Measurements from ENCODE around the gene TSC22D4. TPM values are rescaled to one million over a fixed set of nuclear protein-coding genes. Genes with fewer than 3 reads are reported as not detected.
"Not testable (repeated sequence)": the region's sequence is repeated elsewhere in the genome, so short reads cannot be mapped to it uniquely, and the experiment has no call there.

The TSC22D4 gene
- total RNA-seq (2014; rRNA removed; shearing (Covaris generic)) (22.6 and 24.9 TPM in 2 replicates), polyA plus RNA-seq (2016; fragmentation: Nextera tagmentation; extraction: Ambion mirVana) (14.6 and 16.4 TPM in 2 replicates)
- long read RNA-seq, partial matches to known transcripts, result 0 of 3 reads
- long read RNA-seq, other reads (novel, unspliced or antisense), result 1 of 3 reads

- Histone ChIP-seq H3K4me1 (ENCODE audit: insufficient read depth) (peaks cover 20% of the 10 kb centered on the region), H3K4me3 (peak within 1 kb of the TSS; percentile 90), H3K9me2 (ENCODE audit: insufficient read depth) (no peaks in the 10 kb centered on the region), H3K4me2 (peak within 1 kb of the TSS; percentile 93), H3K36me3 (ENCODE audit: insufficient read depth) (no peaks in the 10 kb centered on the region), H3F3A (replicated peaks; ENCODE audit: low read depth) (peaks cover 2% of the 10 kb centered on the region; the same call in 1 of the 2 replicates), H2AFZ (peak within 1 kb of the TSS; percentile 76), H3K27ac (ENCODE audit: low read depth) (no peak within 1 kb of the TSS), H3K27me3 (ENCODE audit: insufficient read depth) (no peaks in the 10 kb centered on the region), H3K79me2 (replicated peaks; ENCODE audit: insufficient read depth) (no peaks in the 10 kb centered on the region; the same call in 1 of the 2 replicates), H4K20me1 (replicated peaks; ENCODE audit: insufficient read depth) (no peaks in the 10 kb centered on the region; the same call in 1 of the 2 replicates)
- ATAC-seq (peak; percentile 67), DNase-seq (ENCODE audit: low spot score) (peak; percentile 93)
- Mint-ChIP-seq H3K9me3 (no peaks in the 10 kb centered on the region; the same call in 1 of the 3 replicates), H3K4me1 (peaks cover 28% of the 10 kb centered on the region), H3K27me3 (ENCODE audit: insufficient read depth, low read depth, poor library complexity) (peaks cover 13% of the 10 kb centered on the region), H3K36me3 (ENCODE audit: low read depth) (no peaks in the 10 kb centered on the region; the same call in 2 of the 3 replicates), H3K27ac (peak within 1 kb of the TSS; percentile 92), H3K4me3 (peak within 1 kb of the TSS; percentile 94)
- TF ChIP-seq ETS1 (IDR thresholded peaks at IDR 0.05) (0 out of 2 replicates have a peak, but pooled peaks have one; percentile 5), POLR2AphosphoS5 (IDR thresholded peaks at IDR 0.05; ENCODE audit: low read depth) (peak; percentile 64), EZH2 (IDR thresholded peaks at IDR 0.05; ENCODE audit: low read depth, unreplicated experiment) (no peak), ZNF114 (CRISPR knock-in tag; IDR thresholded peaks at IDR 0.05) (no peak), CREB1 (CRISPR knock-in tag; IDR thresholded peaks at IDR 0.05; ENCODE audit: low read depth) (0 out of 2 replicates have a peak, but pooled peaks have one; percentile 12), NANOG (IDR thresholded peaks at IDR 0.05; ENCODE audit: borderline replicate concordance) (no peak)
These were observed at the start of gene TSC22D4 for GRCh38 chr7:100478958-100479660. Gene TSC22D4 (minus strand): TSS chr7:100479214. CDS start chr7:100478038, 1,176 bp downstream.

GRCh38 chr7:100528108-100528866, 49.3 kb upstream of the TSC22D4 start:
- H3K36me3 ChIP-seq (ENCODE audit: insufficient read depth); H3K4me3 Mint-ChIP-seq; H3K27ac Mint-ChIP-seq; H3K4me2 ChIP-seq; H3K4me1 Mint-ChIP-seq; H2AFZ ChIP-seq; H3K9me2 ChIP-seq (ENCODE audit: insufficient read depth); DNase-seq (ENCODE audit: low spot score); H3K4me1 ChIP-seq (ENCODE audit: insufficient read depth); H3K79me2 ChIP-seq (replicated peaks; ENCODE audit: insufficient read depth); H4K20me1 ChIP-seq (replicated peaks; ENCODE audit: insufficient read depth); H3K27ac ChIP-seq (ENCODE audit: low read depth); ATAC-seq; H3K4me3 ChIP-seq; H3F3A ChIP-seq (replicated peaks; ENCODE audit: low read depth); H3K27me3 ChIP-seq (ENCODE audit: insufficient read depth); H3K27me3 Mint-ChIP-seq (ENCODE audit: insufficient read depth, low read depth, poor library complexity): not testable (repeated sequence)
- Mint-ChIP-seq H3K9me3 (peaks cover 13% of the 10 kb centered on the region), H3K36me3 (ENCODE audit: low read depth) (peaks cover 11% of the 10 kb centered on the region; the same call in 2 of the 3 replicates)

GRCh38 chr7:100523192-100523591, 44.2 kb upstream of the TSC22D4 start:
- H4K20me1 ChIP-seq (replicated peaks; ENCODE audit: insufficient read depth); H3K4me1 Mint-ChIP-seq; H3K4me1 ChIP-seq (ENCODE audit: insufficient read depth); H3K27me3 ChIP-seq (ENCODE audit: insufficient read depth); H3K4me2 ChIP-seq; H3F3A ChIP-seq (replicated peaks; ENCODE audit: low read depth); H3K9me2 ChIP-seq (ENCODE audit: insufficient read depth); H3K27ac ChIP-seq (ENCODE audit: low read depth); DNase-seq (ENCODE audit: low spot score); H3K4me3 ChIP-seq; H3K27me3 Mint-ChIP-seq (ENCODE audit: insufficient read depth, low read depth, poor library complexity); H2AFZ ChIP-seq; H3K4me3 Mint-ChIP-seq; H3K36me3 ChIP-seq (ENCODE audit: insufficient read depth); H3K79me2 ChIP-seq (replicated peaks; ENCODE audit: insufficient read depth); H3K27ac Mint-ChIP-seq; ATAC-seq: not testable (repeated sequence)
- Mint-ChIP-seq H3K9me3 (peaks cover 16% of the 10 kb centered on the region), H3K36me3 (ENCODE audit: low read depth) (peaks cover 11% of the 10 kb centered on the region; the same call in 2 of the 3 replicates)

GRCh38 chr7:100521909-100522593, 43.0 kb upstream of the TSC22D4 start:
- H3K9me2 ChIP-seq (ENCODE audit: insufficient read depth); H3K79me2 ChIP-seq (replicated peaks; ENCODE audit: insufficient read depth); H3K4me3 ChIP-seq; H2AFZ ChIP-seq; H3K4me2 ChIP-seq; ATAC-seq; H4K20me1 ChIP-seq (replicated peaks; ENCODE audit: insufficient read depth); H3K4me1 ChIP-seq (ENCODE audit: insufficient read depth); H3K27me3 ChIP-seq (ENCODE audit: insufficient read depth); H3K27ac Mint-ChIP-seq; DNase-seq (ENCODE audit: low spot score); H3K4me1 Mint-ChIP-seq; H3K4me3 Mint-ChIP-seq; H3K36me3 ChIP-seq (ENCODE audit: insufficient read depth); H3F3A ChIP-seq (replicated peaks; ENCODE audit: low read depth); H3K27ac ChIP-seq (ENCODE audit: low read depth); H3K27me3 Mint-ChIP-seq (ENCODE audit: insufficient read depth, low read depth, poor library complexity): not testable (repeated sequence)
- peaks cover 16% of the 10 kb centered on the region for H3K9me3 Mint-ChIP-seq
- H3K36me3 Mint-ChIP-seq (ENCODE audit: low read depth), result peaks cover 11% of the 10 kb centered on the region; the same call in 2 of the 3 replicates
